Measurements from ENCODE around the gene RSL24D1. TPM values are rescaled to one million over a fixed set of nuclear protein-coding genes. Genes with fewer than 3 reads are reported as not detected.

Gene RSL24D1
- total RNA-seq, 1 experiment from 2014 or later = 43.5 TPM

GRCh38 chr15:55222588-55222987, 25.8 kb upstream of the RSL24D1 start:
- Histone ChIP-seq H3K4me1 (ENCODE audit: insufficient read depth, low read length) (peaks cover 8% of the 10 kb centered on the region; the same call in 1 of the 2 replicates), H3K36me3 (ENCODE audit: low read depth, low read length) (no peaks in the 10 kb centered on the region), H3K9me2 (replicated peaks; ENCODE audit: low read length) (no peaks in the 10 kb centered on the region), H3K9ac (ENCODE audit: low read length) (no peak overlapping the region), H4K20me1 (ENCODE audit: low read length) (no peaks in the 10 kb centered on the region), H3K27ac (ENCODE audit: low read length) (no peak overlapping the region), H2AFZ (ENCODE audit: low read length) (no peak overlapping the region), H3K4me3 (ENCODE audit: low read length) (no peak overlapping the region), H3F3A (ENCODE audit: low read length, unreplicated experiment) (no peaks in the 10 kb centered on the region), H3K9me3 (ENCODE audit: low read length) (no peaks in the 10 kb centered on the region), H3K79me2 (ENCODE audit: low read length) (no peaks in the 10 kb centered on the region), H3K27me3 (ENCODE audit: low read length) (no peaks in the 10 kb centered on the region), H3K4me2 (ENCODE audit: low read length) (no peak overlapping the region)
- BruUV-seq (replicated peaks) = no TSS peak
- TF ChIP-seq EZH2 (IDR thresholded peaks at IDR 0.05; ENCODE audit: low read length, unreplicated experiment) = no peak
- TF ChIP-seq, protein P1, sequence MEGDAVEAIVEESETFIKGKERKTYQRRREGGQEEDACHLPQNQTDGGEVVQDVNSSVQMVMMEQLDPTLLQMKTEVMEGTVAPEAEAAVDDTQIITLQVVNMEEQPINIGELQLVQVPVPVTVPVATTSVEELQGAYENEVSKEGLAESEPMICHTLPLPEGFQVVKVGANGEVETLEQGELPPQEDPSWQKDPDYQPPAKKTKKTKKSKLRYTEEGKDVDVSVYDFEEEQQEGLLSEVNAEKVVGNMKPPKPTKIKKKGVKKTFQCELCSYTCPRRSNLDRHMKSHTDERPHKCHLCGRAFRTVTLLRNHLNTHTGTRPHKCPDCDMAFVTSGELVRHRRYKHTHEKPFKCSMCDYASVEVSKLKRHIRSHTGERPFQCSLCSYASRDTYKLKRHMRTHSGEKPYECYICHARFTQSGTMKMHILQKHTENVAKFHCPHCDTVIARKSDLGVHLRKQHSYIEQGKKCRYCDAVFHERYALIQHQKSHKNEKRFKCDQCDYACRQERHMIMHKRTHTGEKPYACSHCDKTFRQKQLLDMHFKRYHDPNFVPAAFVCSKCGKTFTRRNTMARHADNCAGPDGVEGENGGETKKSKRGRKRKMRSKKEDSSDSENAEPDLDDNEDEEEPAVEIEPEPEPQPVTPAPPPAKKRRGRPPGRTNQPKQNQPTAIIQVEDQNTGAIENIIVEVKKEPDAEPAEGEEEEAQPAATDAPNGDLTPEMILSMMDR (conservative IDR thresholded peaks at IDR 0.05; ENCODE audit: low read depth, low read length) = no peak
- TF ChIP-seq EZH2phosphoT487 (IDR thresholded peaks at IDR 0.05; ENCODE audit: borderline replicate concordance, low read length) = no peak
- intact Hi-C loops (cut with micrococcal nuclease) = no loop called here
- DNase-seq (no peak), ATAC-seq (no peak)
- ChIA-PET POLR2A (ENCODE audit: unreplicated experiment) (no interaction called here), CTCF (no interaction called here)

DNA sequence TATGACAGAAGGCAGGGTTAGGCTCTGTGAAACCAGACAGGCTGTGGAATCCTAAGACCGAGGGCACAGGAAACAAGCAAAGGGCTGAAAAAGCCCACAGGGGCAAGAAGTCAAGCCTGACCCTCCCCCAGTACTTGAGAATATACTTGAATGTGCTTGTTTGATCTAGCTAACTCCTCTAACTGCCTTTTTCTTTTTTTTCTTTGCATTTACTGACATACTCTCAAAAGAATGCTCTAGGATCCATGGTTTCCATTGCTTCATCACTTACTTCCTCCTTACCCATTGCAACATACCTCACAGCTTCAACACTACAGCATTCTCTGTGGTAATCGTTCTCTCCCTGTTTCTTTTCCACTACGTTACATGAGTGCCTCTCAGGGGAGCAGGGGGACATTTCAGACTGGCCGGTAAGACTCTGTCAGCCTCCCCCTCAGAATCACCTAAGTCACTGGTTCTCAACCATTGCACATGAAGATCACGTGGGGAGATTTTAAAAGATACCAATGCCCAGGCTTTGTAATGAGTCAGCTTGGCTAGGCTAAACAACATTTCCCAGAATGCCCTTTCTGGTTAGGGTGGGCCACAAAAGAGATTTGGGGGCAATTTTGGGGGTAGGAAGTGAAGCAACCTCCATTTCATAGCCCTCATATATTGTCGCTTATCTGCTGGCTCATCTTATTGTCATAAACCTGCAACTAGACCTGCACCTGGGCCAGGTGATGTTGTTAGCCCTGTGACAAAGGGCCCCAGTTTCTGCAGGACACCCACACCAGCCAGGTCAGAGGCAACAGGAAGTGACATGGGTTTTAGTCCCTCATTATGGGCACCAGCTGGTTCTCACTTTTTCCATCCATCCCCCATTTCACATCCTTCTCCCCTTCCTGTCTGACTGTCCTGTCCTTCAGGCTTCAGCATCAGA, 24.6 kb upstream of the RSL24D1 start:
- Histone ChIP-seq H3F3A (ENCODE audit: low read length, unreplicated experiment) (no peaks in the 10 kb centered on the region), H3K4me2 (ENCODE audit: low read length) (0 out of 2 replicates have a peak overlapping the region, but pooled peaks have one; percentile 5), H3K36me3 (ENCODE audit: low read depth, low read length) (no peaks in the 10 kb centered on the region), H3K79me2 (ENCODE audit: low read length) (no peaks in the 10 kb centered on the region), H3K4me3 (ENCODE audit: low read length) (no peak overlapping the region), H3K27me3 (ENCODE audit: low read length) (no peaks in the 10 kb centered on the region), H3K9me3 (ENCODE audit: low read length) (no peaks in the 10 kb centered on the region), H3K9me2 (replicated peaks; ENCODE audit: low read length) (no peaks in the 10 kb centered on the region), H3K4me1 (ENCODE audit: insufficient read depth, low read length) (peaks cover 8% of the 10 kb centered on the region; the same call in 1 of the 2 replicates), H2AFZ (ENCODE audit: low read length) (no peak overlapping the region), H3K9ac (ENCODE audit: low read length) (no peak overlapping the region), H4K20me1 (ENCODE audit: low read length) (no peaks in the 10 kb centered on the region), H3K27ac (ENCODE audit: low read length) (no peak overlapping the region)
- CTCF ChIA-PET = interaction anchor here (1.0 kb wide), 1 partner anchor 214 kb away, joined by 4 read pairs; no protein-coding TSS in a partner anchor
- BruUV-seq (replicated peaks) = no TSS peak
- TF ChIP-seq EZH2 (IDR thresholded peaks at IDR 0.05; ENCODE audit: low read length, unreplicated experiment) = no peak
- TF ChIP-seq, protein P1 (conservative IDR thresholded peaks at IDR 0.05; ENCODE audit: low read depth, low read length) = no peak
- intact Hi-C loops (cut with micrococcal nuclease) = no loop called here
- ATAC-seq (no peak), DNase-seq (peak; percentile 48)
- POLR2A ChIA-PET (ENCODE audit: unreplicated experiment) = no interaction called here

GRCh38 chr15:55220606-55221005, 23.9 kb upstream of the RSL24D1 start:
- no peaks in the 10 kb centered on the region for H3K9me2 ChIP-seq (replicated peaks; ENCODE audit: low read length)
- H3K79me2 ChIP-seq (ENCODE audit: low read length) = no peaks in the 10 kb centered on the region
- intact Hi-C loops (cut with micrococcal nuclease) = no loop called here
- ChIA-PET POLR2A (ENCODE audit: unreplicated experiment) (no interaction called here), CTCF (interaction anchor here (1.0 kb wide), 1 partner anchor 215 kb away, joined by 4 read pairs; no protein-coding TSS in a partner anchor)
- H3K36me3 ChIP-seq (ENCODE audit: low read depth, low read length) = no peaks in the 10 kb centered on the region
- H3K4me3 ChIP-seq (ENCODE audit: low read length) = no peak overlapping the region
- H2AFZ ChIP-seq (ENCODE audit: low read length) = no peak overlapping the region
- DNase-seq = no peak
- TF ChIP-seq EZH2phosphoT487 (IDR thresholded peaks at IDR 0.05; ENCODE audit: borderline replicate concordance, low read length) = no peak
- TF ChIP-seq, protein P1 (conservative IDR thresholded peaks at IDR 0.05; ENCODE audit: low read depth, low read length) = no peak
- TF ChIP-seq EZH2 (IDR thresholded peaks at IDR 0.05; ENCODE audit: low read length, unreplicated experiment) = no peak
- H3F3A ChIP-seq (ENCODE audit: low read length, unreplicated experiment) = no peaks in the 10 kb centered on the region
- H3K4me1 ChIP-seq (ENCODE audit: insufficient read depth, low read length) = peaks cover 8% of the 10 kb centered on the region; the same call in 1 of the 2 replicates
- no peaks in the 10 kb centered on the region for H3K9me3 ChIP-seq (ENCODE audit: low read length)
- H3K4me2 ChIP-seq (ENCODE audit: low read length) = no peak overlapping the region
- H3K27ac ChIP-seq (ENCODE audit: low read length) = no peak overlapping the region
- no TSS peak for BruUV-seq (replicated peaks)
- no peak overlapping the region for H3K9ac ChIP-seq (ENCODE audit: low read length)
- ATAC-seq = no peak
- no peaks in the 10 kb centered on the region for H4K20me1 ChIP-seq (ENCODE audit: low read length)
- H3K27me3 ChIP-seq (ENCODE audit: low read length) = no peaks in the 10 kb centered on the region

Data from PC-3 (cell line).